Progenitor cell of endocrine pancreas (in vitro differentiated cells): ENCODE measurements around the gene DSP. TPM values are rescaled to one million over a fixed set of nuclear protein-coding genes. Genes with fewer than 3 reads are reported as not detected.

Experiments used
- DNase-seq: peaks from one replicate; pipeline ENCODE4 v3.0.0; 2021; ENCODE audit warnings: low spot score; ENCODE audit not compliant: unreplicated experiment
- H3K27ac Mint-ChIP-seq: 2 replicates; pipeline ENCODE4 v1.8.0; 2021; ENCODE audit warnings: mild to moderate bottlenecking, moderate library complexity, mixed read lengths
- H3K27me3 Mint-ChIP-seq: 2 replicates; pipeline ENCODE4 v1.8.0; 2021; ENCODE audit warnings: mixed read lengths
- H3K36me3 Mint-ChIP-seq: 2 replicates; pipeline ENCODE4 v1.8.0; 2022; ENCODE audit warnings: mixed read lengths; ENCODE audit not compliant: insufficient read depth
- H3K4me1 Mint-ChIP-seq: 2 replicates; pipeline ENCODE4 v1.8.0; 2021; ENCODE audit warnings: low read depth, mixed read lengths
- H3K4me3 Mint-ChIP-seq: 2 replicates; pipeline ENCODE4 v1.8.0; 2021; ENCODE audit warnings: low read depth, mild to moderate bottlenecking, moderate library complexity, mixed read lengths
- H3K9me3 Mint-ChIP-seq: 2 replicates; pipeline ENCODE4 v1.8.0; 2021; ENCODE audit warnings: low read depth, mixed read lengths
- CTCF ChIP-seq: fragments of 200-600 bp; sonication (generic); IDR thresholded peaks from one replicate; pipeline ENCODE4 v1.5.0; 2021; ENCODE audit warnings: antibody characterized with exemption, mild to moderate bottlenecking; ENCODE audit not compliant: unreplicated experiment
- total RNA-seq: library from RNA; stranded (reverse); gene quantifications from 2 replicates; pipeline ENCODE4 v1.2.1, GENCODE V29; 2021

DSP gene
- total RNA-seq, 1 donor from 2014 or later, result 365 TPM

GRCh38 chr6:7545316-7546019 lies 4.0 kb downstream of the DSP start:
- Mint-ChIP-seq H3K27me3 (no peaks in the 10 kb centered on the region), H3K9me3 (no peaks in the 10 kb centered on the region), H3K36me3 (peaks cover 8% of the 10 kb centered on the region), H3K27ac (peak overlapping the region; percentile 54), H3K4me3 (peak overlapping the region; percentile 94), H3K4me1 (peaks cover 53% of the 10 kb centered on the region)
- no peak for TF ChIP-seq CTCF
- no peak for DNase-seq

GRCh38 chr6:7546020-7546369 lies 4.5 kb downstream of the DSP start:
- Mint-ChIP-seq H3K4me1 (peaks cover 50% of the 10 kb centered on the region), H3K9me3 (no peaks in the 10 kb centered on the region), H3K27me3 (no peaks in the 10 kb centered on the region), H3K27ac (peak overlapping the region; percentile 54), H3K4me3 (peak overlapping the region; percentile 94), H3K36me3 (peaks cover 9% of the 10 kb centered on the region)
- no peak for TF ChIP-seq CTCF
- DNase-seq, result no peak

- H3K4me3 Mint-ChIP-seq, result no peak overlapping the region
- no peaks in the 10 kb centered on the region for H3K27me3 Mint-ChIP-seq
- TF ChIP-seq CTCF, result no peak
- no peak for DNase-seq
- H3K36me3 Mint-ChIP-seq, result peaks cover 9% of the 10 kb centered on the region
- no peaks in the 10 kb centered on the region for H3K9me3 Mint-ChIP-seq
- H3K27ac Mint-ChIP-seq, result peak overlapping the region; percentile 55
- peaks cover 49% of the 10 kb centered on the region for H3K4me1 Mint-ChIP-seq
These were observed 4.9 kb downstream of the DSP start for GRCh38 chr6:7546383-7546782.

GRCh38 chr6:7546896-7547295 lies 5.4 kb downstream of the DSP start:
- TF ChIP-seq CTCF, result no peak
- Mint-ChIP-seq H3K36me3 (peaks cover 13% of the 10 kb centered on the region), H3K4me1 (peaks cover 53% of the 10 kb centered on the region), H3K4me3 (peak overlapping the region; percentile 2), H3K9me3 (no peaks in the 10 kb centered on the region), H3K27ac (peak overlapping the region; percentile 55), H3K27me3 (no peaks in the 10 kb centered on the region)
- no peak for DNase-seq

- no peaks in the 10 kb centered on the region for H3K9me3 Mint-ChIP-seq
- peak overlapping the region; percentile 84 for H3K27ac Mint-ChIP-seq
- DNase-seq, result no peak
- no peaks in the 10 kb centered on the region for H3K27me3 Mint-ChIP-seq
- H3K4me1 Mint-ChIP-seq, result peaks cover 55% of the 10 kb centered on the region
- TF ChIP-seq CTCF, result no peak
- H3K4me3 Mint-ChIP-seq, result peak overlapping the region; percentile 2
- peaks cover 15% of the 10 kb centered on the region for H3K36me3 Mint-ChIP-seq
These were observed 5.8 kb downstream of the DSP start for GRCh38 chr6:7547315-7547714.
